Measurements from ENCODE around the gene PCGF5.
A peak's percentile ranks its signal among the peaks of the same experiment; 100 is the strongest.
"Not testable (repeated sequence)": the region's sequence is repeated elsewhere in the genome, so short reads cannot be mapped to it uniquely, and the experiment has no call there.

Gene PCGF5

GRCh38 chr10:91286572-91286971, 66.1 kb downstream of the PCGF5 start:
- DNase-seq (ENCODE audit: low read depth) = no peak

GRCh38 chr10:91287276-91287675, 66.8 kb downstream of the PCGF5 start:
- DNase-seq (ENCODE audit: low read depth) = no peak

- no peak for DNase-seq (ENCODE audit: low read depth)
Observed at GRCh38 chr10:91287912-91288311, 67.4 kb downstream of the PCGF5 start.

- DNase-seq (ENCODE audit: low read depth) = no peak
Observed at GRCh38 chr10:91289305-91289704, 68.8 kb downstream of the PCGF5 start.

GRCh38 chr10:91290607-91291006, 70.1 kb downstream of the PCGF5 start:
- no peak for DNase-seq (ENCODE audit: low read depth)

GRCh38 chr10:91294134-91294906, 73.9 kb downstream of the PCGF5 start:
- DNase-seq (ENCODE audit: low read depth) = no peak

GRCh38 chr10:91295346-91295745, 74.9 kb downstream of the PCGF5 start:
- no peak for DNase-seq (ENCODE audit: low read depth)

- DNase-seq (ENCODE audit: low read depth) = no peak
Observed at GRCh38 chr10:91296471-91296870, 76.0 kb downstream of the PCGF5 start.

GRCh38 chr10:91298224-91298871, 77.9 kb downstream of the PCGF5 start:
- peak; percentile 68 for DNase-seq (ENCODE audit: low read depth)

- no peak for DNase-seq (ENCODE audit: low read depth)
Observed at GRCh38 chr10:91299999-91300575, 79.6 kb downstream of the PCGF5 start.

- not testable (repeated sequence) for DNase-seq (ENCODE audit: low read depth)
Observed at GRCh38 chr10:91302946-91303345, 82.5 kb downstream of the PCGF5 start.

- DNase-seq (ENCODE audit: low read depth) = not testable (repeated sequence)
Observed at GRCh38 chr10:91305979-91306378, 85.5 kb downstream of the PCGF5 start.

- DNase-seq (ENCODE audit: low read depth) = no peak
Observed at GRCh38 chr10:91307489-91307888, 87.0 kb downstream of the PCGF5 start.

GRCh38 chr10:91309711-91310110, 89.2 kb downstream of the PCGF5 start:
- DNase-seq (ENCODE audit: low read depth) = no peak

GRCh38 chr10:91311601-91312381, 91.3 kb downstream of the PCGF5 start:
- no peak for DNase-seq (ENCODE audit: low read depth)

GRCh38 chr10:91312382-91312733, 91.9 kb downstream of the PCGF5 start:
- DNase-seq (ENCODE audit: low read depth) = no peak

GRCh38 chr10:91313796-91314485, 93.5 kb downstream of the PCGF5 start:
- no peak for DNase-seq (ENCODE audit: low read depth)

GRCh38 chr10:91316486-91316885, 96.0 kb downstream of the PCGF5 start:
- DNase-seq (ENCODE audit: low read depth) = no peak

GRCh38 chr10:91317541-91317940, 97.1 kb downstream of the PCGF5 start:
- DNase-seq (ENCODE audit: low read depth) = no peak

GRCh38 chr10:91319336-91319735, 98.9 kb downstream of the PCGF5 start:
- DNase-seq (ENCODE audit: low read depth) = no peak

GRCh38 chr10:91323293-91323905, 102.9 kb downstream of the PCGF5 start:
- DNase-seq (ENCODE audit: low read depth) = not testable (repeated sequence)

Measured in activated T-helper 9 cell treated with anti-CD3 and anti-CD28 coated beads, Interleukin-2, amount 50 U/mL, for 16 hours (primary cell).